Loucy (cell line): ENCODE measurements around the gene DIS3L.
A peak's percentile ranks its signal among the peaks of the same experiment; 100 is the strongest.
"Not testable (repeated sequence)": the region's sequence is repeated elsewhere in the genome, so short reads cannot be mapped to it uniquely, and the experiment has no call there.

Experiments used
- H2AFZ ChIP-seq: fragments of 200-600 bp; sonication (generic); 2 replicates; pipeline ENCODE4 v1.6.0; 2016; ENCODE audit warnings: antibody characterized with exemption, mild to moderate bottlenecking, low read length, moderate library complexity
- H3F3A ChIP-seq: fragments of 200-600 bp; 2 replicates; pipeline ENCODE4 v1.6.0; 2016; ENCODE audit warnings: antibody characterized with exemption, low read depth, mild to moderate bottlenecking
- H3K27me3 ChIP-seq: fragments of 200-600 bp; sonication (generic); 2 replicates; pipeline ENCODE4 v1.6.1; 2014; ENCODE audit warnings: low read length, mild to moderate bottlenecking; ENCODE audit not compliant: insufficient read depth, poor library complexity, severe bottlenecking
- H3K36me3 ChIP-seq: fragments of 200-600 bp; sonication (generic); 2 replicates; pipeline ENCODE4 v1.6.1; 2016; ENCODE audit warnings: low read length; ENCODE audit not compliant: insufficient read depth
- H3K4me1 ChIP-seq: fragments of 200-600 bp; sonication (generic); 2 replicates; pipeline ENCODE4 v1.5.1; 2014; ENCODE audit warnings: low read length, mild to moderate bottlenecking; ENCODE audit not compliant: insufficient read depth, poor library complexity, severe bottlenecking
- H3K4me2 ChIP-seq: fragments of 200-600 bp; sonication (generic); 2 replicates; pipeline ENCODE4 v1.6.0; 2014; ENCODE audit warnings: antibody characterized with exemption, low read length, low read depth, mild to moderate bottlenecking; ENCODE audit not compliant: poor library complexity, severe bottlenecking
- H3K4me3 ChIP-seq: fragments of 200-600 bp; sonication (generic); 2 replicates; pipeline ENCODE4 v1.5.1; 2014; ENCODE audit warnings: low read length, mild to moderate bottlenecking, mixed read lengths; ENCODE audit not compliant: poor library complexity, severe bottlenecking
- H3K79me2 ChIP-seq: fragments of 200-600 bp; sonication (generic); 2 replicates; pipeline ENCODE4 v1.6.1; 2014; ENCODE audit warnings: low read length; ENCODE audit not compliant: insufficient read depth
- H3K9ac ChIP-seq: fragments of 200-600 bp; sonication (generic); 2 replicates; pipeline ENCODE4 v1.6.0; 2014; ENCODE audit warnings: mild to moderate bottlenecking, low read depth, low read length, moderate library complexity; ENCODE audit not compliant: poor library complexity, severe bottlenecking
- H3K9me2 ChIP-seq: fragments of 200-600 bp; sonication (generic); replicated peaks from 2 replicates; pipeline ENCODE4 v1.6.1; 2016; ENCODE audit warnings: low read depth, low read length, mixed read lengths
- H3K9me3 ChIP-seq: fragments of 200-600 bp; sonication (generic); 2 replicates; pipeline ENCODE4 v1.6.1; 2014; ENCODE audit warnings: mild to moderate bottlenecking, antibody characterized with exemption, low read length, low read depth; ENCODE audit not compliant: insufficient read depth
- H4K20me1 ChIP-seq: fragments of 200-600 bp; sonication (generic); 2 replicates; pipeline ENCODE4 v1.6.0; 2014; ENCODE audit warnings: antibody characterized with exemption, low read length, mild to moderate bottlenecking; ENCODE audit not compliant: insufficient read depth, poor library complexity, severe bottlenecking
- CTCF ChIP-seq: fragments of 200-600 bp; sonication (generic); conservative IDR thresholded peaks from 2 replicates; pipeline ENCODE4 v1.5.1; 2014; ENCODE audit warnings: mild to moderate bottlenecking, antibody characterized with exemption, low read length
- EZH2phosphoT487 ChIP-seq: fragments of 200-600 bp; IDR thresholded peaks from 2 replicates; pipeline ENCODE4 v1.6.1; 2018; ENCODE audit warnings: antibody characterized with exemption, mild to moderate bottlenecking, moderate library complexity, borderline replicate concordance

The DIS3L gene

GRCh38 chr15:66296186-66296585, 2.8 kb downstream of the DIS3L start:
- Histone ChIP-seq H3K4me3 (peak overlapping the region; percentile 97), H4K20me1 (peaks cover 14% of the 10 kb centered on the region), H3K36me3 (peaks cover 4% of the 10 kb centered on the region; the same call in 1 of the 2 replicates), H3K4me1 (peaks cover 46% of the 10 kb centered on the region), H3K27me3 (no peaks in the 10 kb centered on the region), H3K9me2 (no peaks in the 10 kb centered on the region), H3K9ac (peak overlapping the region; percentile 98), H3K4me2 (peak overlapping the region; percentile 97), H2AFZ (no peak overlapping the region), H3K9me3 (no peaks in the 10 kb centered on the region), H3K79me2 (peaks cover 59% of the 10 kb centered on the region), H3F3A (peaks cover 5% of the 10 kb centered on the region; the same call in 1 of the 2 replicates)
- TF ChIP-seq EZH2phosphoT487 (no peak), CTCF (no peak)

- Histone ChIP-seq H4K20me1 (peaks cover 14% of the 10 kb centered on the region), H3K79me2 (peaks cover 46% of the 10 kb centered on the region), H3K4me2 (no peak overlapping the region), H3K27me3 (no peaks in the 10 kb centered on the region), H3K36me3 (peaks cover 4% of the 10 kb centered on the region; the same call in 1 of the 2 replicates), H3K4me1 (peaks cover 31% of the 10 kb centered on the region), H2AFZ (no peak overlapping the region), H3F3A (peaks cover 5% of the 10 kb centered on the region; the same call in 1 of the 2 replicates), H3K4me3 (no peak overlapping the region), H3K9me2 (no peaks in the 10 kb centered on the region), H3K9ac (no peak overlapping the region), H3K9me3 (no peaks in the 10 kb centered on the region)
- TF ChIP-seq EZH2phosphoT487 (no peak), CTCF (no peak)
Observed at GRCh38 chr15:66298803-66299251, 5.5 kb downstream of the DIS3L start.

GRCh38 chr15:66302489-66303278, 9.3 kb downstream of the DIS3L start:
- Histone ChIP-seq H3K9me3 (no peaks in the 10 kb centered on the region), H3K27me3 (no peaks in the 10 kb centered on the region), H4K20me1 (no peaks in the 10 kb centered on the region), H3K4me3 (no peak overlapping the region), H3F3A (no peaks in the 10 kb centered on the region), H3K9ac (no peak overlapping the region), H3K4me2 (no peak overlapping the region), H3K9me2 (no peaks in the 10 kb centered on the region), H2AFZ (no peak overlapping the region), H3K4me1 (no peaks in the 10 kb centered on the region), H3K79me2 (peaks cover 8% of the 10 kb centered on the region; the same call in 1 of the 2 replicates), H3K36me3 (peaks cover 8% of the 10 kb centered on the region; the same call in 1 of the 2 replicates)
- TF ChIP-seq EZH2phosphoT487 (no peak), CTCF (no peak)

GRCh38 chr15:66304425-66304824, 11.1 kb downstream of the DIS3L start:
- H3K9ac ChIP-seq, H3K9me2 ChIP-seq, H3F3A ChIP-seq, H4K20me1 ChIP-seq, H3K4me2 ChIP-seq, H3K4me3 ChIP-seq, H3K4me1 ChIP-seq, H3K79me2 ChIP-seq, H3K27me3 ChIP-seq, H3K9me3 ChIP-seq, H2AFZ ChIP-seq: not testable (repeated sequence)
- peaks cover 18% of the 10 kb centered on the region; the same call in 1 of the 2 replicates for H3K36me3 ChIP-seq
